Vagina (tissue), 2 donors: Measurements from ENCODE around the gene CALN1.

ENCODE experiments used
- POLR2A ChIP-seq, 2 donors: fragments of 450-650 bp; IDR thresholded peaks; one replicate each; pipeline ENCODE4 v1.6.1; 2017; ENCODE audit warnings: antibody characterized with exemption in 2 of 2, mild to moderate bottlenecking in 2 of 2, moderate library complexity in 2 of 2
- POLR2AphosphoS5 ChIP-seq, 2 donors: sonication (generic); formaldehyde crosslinking; IDR thresholded peaks; one replicate each; pipeline ENCODE4 v1.9.0; 2017; ENCODE audit warnings: antibody characterized with exemption in 2 of 2, mild to moderate bottlenecking in 2 of 2, low read depth in 1 of 2; ENCODE audit not compliant: insufficient read depth in 1 of 2
- TF ChIP-seq, protein P1 (sequence below), 3 experiments: fragments of 450-650 bp in 2 of 3; fragments of 200-600 bp in 1 of 3; sonication (generic) in 1 of 3; IDR thresholded peaks; one replicate each; pipeline ENCODE4 v1.5.1; 2017 to 2019; ENCODE audit warnings: antibody characterized with exemption in 3 of 3, mild to moderate bottlenecking in 2 of 3, moderate library complexity in 2 of 3

GRCh38 chr7:72313906-72314305, 98.2 kb downstream of the CALN1 start:
- TF ChIP-seq, protein P1, sequence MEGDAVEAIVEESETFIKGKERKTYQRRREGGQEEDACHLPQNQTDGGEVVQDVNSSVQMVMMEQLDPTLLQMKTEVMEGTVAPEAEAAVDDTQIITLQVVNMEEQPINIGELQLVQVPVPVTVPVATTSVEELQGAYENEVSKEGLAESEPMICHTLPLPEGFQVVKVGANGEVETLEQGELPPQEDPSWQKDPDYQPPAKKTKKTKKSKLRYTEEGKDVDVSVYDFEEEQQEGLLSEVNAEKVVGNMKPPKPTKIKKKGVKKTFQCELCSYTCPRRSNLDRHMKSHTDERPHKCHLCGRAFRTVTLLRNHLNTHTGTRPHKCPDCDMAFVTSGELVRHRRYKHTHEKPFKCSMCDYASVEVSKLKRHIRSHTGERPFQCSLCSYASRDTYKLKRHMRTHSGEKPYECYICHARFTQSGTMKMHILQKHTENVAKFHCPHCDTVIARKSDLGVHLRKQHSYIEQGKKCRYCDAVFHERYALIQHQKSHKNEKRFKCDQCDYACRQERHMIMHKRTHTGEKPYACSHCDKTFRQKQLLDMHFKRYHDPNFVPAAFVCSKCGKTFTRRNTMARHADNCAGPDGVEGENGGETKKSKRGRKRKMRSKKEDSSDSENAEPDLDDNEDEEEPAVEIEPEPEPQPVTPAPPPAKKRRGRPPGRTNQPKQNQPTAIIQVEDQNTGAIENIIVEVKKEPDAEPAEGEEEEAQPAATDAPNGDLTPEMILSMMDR (IDR thresholded peaks at IDR 0.05): no peak
- TF ChIP-seq POLR2AphosphoS5 (IDR thresholded peaks at IDR 0.05; ENCODE audit: insufficient read depth in 1 of 2, low read depth in 1 of 2): no peak
- no peak for TF ChIP-seq POLR2A (IDR thresholded peaks at IDR 0.05)
